ENCODE measurements around the gene ALOX5AP.

DNA sequence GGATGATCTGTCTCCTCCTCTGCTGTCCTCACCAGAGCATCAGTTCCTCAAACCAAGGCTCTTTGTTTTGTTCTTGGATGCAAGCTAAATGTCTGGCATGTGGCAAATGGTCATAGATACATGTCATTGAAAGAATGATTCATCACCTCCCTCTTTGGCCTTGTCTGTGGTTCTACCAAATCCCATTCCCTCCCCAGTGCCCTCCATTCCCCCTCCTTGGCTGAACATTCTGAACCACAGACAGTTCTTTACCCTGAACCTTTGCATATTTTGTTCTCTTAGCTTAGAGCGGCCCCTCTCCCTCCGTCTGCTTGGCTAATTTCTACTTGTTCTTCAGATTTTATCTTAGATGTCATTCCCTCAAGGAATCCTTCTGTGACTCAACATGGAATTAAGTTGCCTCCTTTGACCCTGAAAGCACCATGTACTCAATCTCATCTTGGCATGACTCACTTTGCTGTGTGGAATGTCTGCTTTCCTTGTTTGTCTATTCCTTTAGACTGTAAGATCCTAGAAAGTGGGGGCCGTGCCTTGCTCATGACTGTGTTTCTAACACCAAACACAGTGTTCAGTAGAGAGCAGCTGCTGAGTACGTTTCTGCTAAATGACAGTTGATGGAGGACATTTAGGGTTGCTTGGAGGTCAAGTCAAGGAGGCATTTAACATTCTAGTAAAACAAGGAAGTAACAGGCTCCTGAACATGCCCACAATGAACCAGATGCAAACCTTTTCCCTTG is 8.1 kb downstream of the ALOX5AP start:
- TF ChIP-seq ELK1 (IDR thresholded peaks at IDR 0.05; ENCODE audit: low read depth, low read length) (no peak), E2F6 (IDR thresholded peaks at IDR 0.05; ENCODE audit: borderline replicate concordance, low read depth) (0 out of 2 replicates have a peak, but pooled peaks have one; percentile 23), NR3C1 (IDR thresholded peaks at IDR 0.05) (no peak), MAZ (IDR thresholded peaks at IDR 0.05; ENCODE audit: borderline replicate concordance, low read depth, low read length) (no peak), GATA3 (IDR thresholded peaks at IDR 0.05; ENCODE audit: borderline replicate concordance) (peak; percentile 92), POLR2A (IDR thresholded peaks at IDR 0.05; ENCODE audit: low read length) (no peak), MAX (IDR thresholded peaks at IDR 0.05) (peak; percentile 54), MYC (IDR thresholded peaks at IDR 0.05; ENCODE audit: borderline replicate concordance, low read length) (no peak), SREBF2 (IDR thresholded peaks at IDR 0.05) (no peak)
- TF ChIP-seq, protein P1, sequence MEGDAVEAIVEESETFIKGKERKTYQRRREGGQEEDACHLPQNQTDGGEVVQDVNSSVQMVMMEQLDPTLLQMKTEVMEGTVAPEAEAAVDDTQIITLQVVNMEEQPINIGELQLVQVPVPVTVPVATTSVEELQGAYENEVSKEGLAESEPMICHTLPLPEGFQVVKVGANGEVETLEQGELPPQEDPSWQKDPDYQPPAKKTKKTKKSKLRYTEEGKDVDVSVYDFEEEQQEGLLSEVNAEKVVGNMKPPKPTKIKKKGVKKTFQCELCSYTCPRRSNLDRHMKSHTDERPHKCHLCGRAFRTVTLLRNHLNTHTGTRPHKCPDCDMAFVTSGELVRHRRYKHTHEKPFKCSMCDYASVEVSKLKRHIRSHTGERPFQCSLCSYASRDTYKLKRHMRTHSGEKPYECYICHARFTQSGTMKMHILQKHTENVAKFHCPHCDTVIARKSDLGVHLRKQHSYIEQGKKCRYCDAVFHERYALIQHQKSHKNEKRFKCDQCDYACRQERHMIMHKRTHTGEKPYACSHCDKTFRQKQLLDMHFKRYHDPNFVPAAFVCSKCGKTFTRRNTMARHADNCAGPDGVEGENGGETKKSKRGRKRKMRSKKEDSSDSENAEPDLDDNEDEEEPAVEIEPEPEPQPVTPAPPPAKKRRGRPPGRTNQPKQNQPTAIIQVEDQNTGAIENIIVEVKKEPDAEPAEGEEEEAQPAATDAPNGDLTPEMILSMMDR (IDR thresholded peaks at IDR 0.05): no peak; the same call in 2 of the 3 replicates

Measured in A549 (cell line).